ENCODE results near the gene RETREG1. TPM values are rescaled to one million over a fixed set of nuclear protein-coding genes. Genes with fewer than 3 reads are reported as not detected.

The RETREG1 gene
- total and polyA plus RNA-seq, 2 of the 13 experiments (the other 11 are each of a cell fraction or from before 2014, with no cell fraction given): 0.07 TPM; not detected in 1

- H3K9me3 ChIP-seq (ENCODE audit: low read length): no peaks in the 10 kb centered on the region
- no peak for FAIRE-seq
- no peaks in the 10 kb centered on the region for H3K79me2 ChIP-seq (ENCODE audit: insufficient read depth, low read length)
- DNase-seq (ENCODE audit: low spot score): no peak
- H3K4me2 ChIP-seq (ENCODE audit: low read depth, low read length): no peak overlapping the region
- WGBS (ENCODE audit: low lambda C conversion rate): 0% methylated on average over 2 of the region's 2 CpGs
- ATAC-seq: no peak
- H3K27ac ChIP-seq (ENCODE audit: extremely low read length, insufficient read depth, low read length): no peak overlapping the region
- TF ChIP-seq ZNF17 (CRISPR knock-in tag; IDR thresholded peaks at IDR 0.05) (no peak), UBTF (CRISPR knock-in tag; IDR thresholded peaks at IDR 0.05) (no peak), HDAC1 (CRISPR knock-in tag; IDR thresholded peaks at IDR 0.05) (no peak), NFKBIZ (CRISPR knock-in tag; IDR thresholded peaks at IDR 0.05) (no peak), SP4 (CRISPR knock-in tag; IDR thresholded peaks at IDR 0.05) (no peak), PHF8 (CRISPR knock-in tag; IDR thresholded peaks at IDR 0.05) (no peak), ZBTB42 (CRISPR knock-in tag; IDR thresholded peaks at IDR 0.05) (no peak), ZEB1 (IDR thresholded peaks at IDR 0.05; ENCODE audit: insufficient replicate concordance, low read depth) (no peak), AFF4 (CRISPR knock-in tag; IDR thresholded peaks at IDR 0.05) (no peak), MTA3 (CRISPR knock-in tag; IDR thresholded peaks at IDR 0.05) (no peak), PCBP1 (IDR thresholded peaks at IDR 0.05; ENCODE audit: borderline replicate concordance, low read depth, low read length) (no peak)
- H4K20me1 ChIP-seq (ENCODE audit: insufficient read depth, low read length): no peaks in the 10 kb centered on the region
- H2AFZ ChIP-seq (ENCODE audit: low read length): no peak overlapping the region
- H3K4me3 ChIP-seq (replicated peaks in 1 of 3; ENCODE audit: insufficient read depth in 1 of 3, low read depth in 2 of 3, low read length in 3 of 3): no peak overlapping the region
- no TSS peak for BruUV-seq (replicated peaks)
- ChIA-PET CTCF (ENCODE audit: low intra/inter-chr PET ratio, low total read pairs) (no interaction called here), POLR2A (no interaction called here)
- no peaks in the 10 kb centered on the region for H3K4me1 ChIP-seq (ENCODE audit: insufficient read depth, low read length)
- peaks cover 0 to 15% of the 10 kb centered on the region in 2 experiments; a peak in 1 of 5 replicates for H3K27me3 ChIP-seq (ENCODE audit: control insufficient read depth in 1 of 2, insufficient read depth in 2 of 2, low read length in 2 of 2)
- intact Hi-C loops (cut with micrococcal nuclease; ENCODE audit: unreplicated experiment): no loop called here
- in situ Hi-C loops (cut with HindIII; ENCODE audit: extremely low pct_ligation_motif_present, low pct_unique_long_range_greater_than_20kb): no loop called here
- no peak overlapping the region for H3K9ac ChIP-seq (ENCODE audit: insufficient read depth, low read depth, low read length)
- no peaks in the 10 kb centered on the region for H3K36me3 ChIP-seq (replicated peaks in 1 of 2; ENCODE audit: control insufficient read depth in 1 of 2, insufficient read depth in 2 of 2, low read length in 2 of 2)
Observed at GRCh38 chr5:16642867-16643266, 26.1 kb upstream of the RETREG1 start.

All from HepG2 (cell line).